HepG2 (cell line): ENCODE results near the gene LYPD6B.

Experiments
- KDM6A ChIP-seq: IDR thresholded peaks from 2 replicates; pipeline ENCODE4 v1.6.1; 2016; ENCODE audit warnings: low read depth
- SNRNP70 ChIP-seq: fragments of 200-400 bp; formaldehyde crosslinking; IDR thresholded peaks from 2 replicates; pipeline ENCODE4 v1.6.1; 2017; ENCODE audit warnings: mild to moderate bottlenecking, low read depth, low read length, moderate library complexity
- ZNF670 ChIP-seq: sonication (generic); formaldehyde crosslinking; IDR thresholded peaks from 2 replicates; pipeline ENCODE4 v1.8.0; 2022; ENCODE audit warnings: mild to moderate bottlenecking, missing genetic modification reagents, borderline replicate concordance
- ZNF891 ChIP-seq: sonication (generic); formaldehyde crosslinking; IDR thresholded peaks from 2 replicates; pipeline ENCODE4 v1.5.0; 2020; ENCODE audit warnings: mild to moderate bottlenecking, missing genetic modification reagents
- TF ChIP-seq, protein P1 (sequence below): sonication (generic); formaldehyde crosslinking; IDR thresholded peaks from 2 replicates; pipeline ENCODE4 v1.4.0; 2020; ENCODE audit warnings: missing genetic modification reagents

DNA sequence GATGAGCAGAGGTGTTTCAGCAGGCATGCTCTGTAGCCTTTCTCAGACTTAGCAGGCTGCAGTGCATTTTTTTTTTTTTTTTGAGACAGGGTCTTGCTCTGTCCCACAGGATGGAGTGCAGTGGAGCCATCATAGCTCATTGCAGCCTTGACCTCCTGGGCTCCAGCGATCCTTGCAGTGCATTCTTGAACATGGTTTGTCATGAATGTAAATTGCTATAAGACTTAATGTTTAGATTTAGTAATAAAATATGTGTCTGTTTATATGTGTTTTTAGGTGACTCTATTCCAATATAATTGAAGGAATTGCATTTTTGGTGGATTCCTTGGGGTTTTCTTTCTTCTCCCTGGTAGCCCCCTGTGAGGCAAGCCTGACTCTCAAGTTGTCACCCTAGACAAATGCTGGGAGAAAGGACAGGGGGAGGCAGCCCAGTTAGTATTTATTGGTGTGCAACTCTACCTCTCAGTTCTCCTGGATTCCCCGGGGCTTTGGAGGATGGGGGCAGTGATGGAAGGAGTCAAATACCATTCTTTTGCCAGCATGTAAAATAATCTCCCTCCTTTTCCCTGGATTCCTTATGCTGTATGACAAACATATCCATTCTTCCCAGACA lies 22.7 kb downstream of the LYPD6B start:
- no peak for TF ChIP-seq ZNF891
- TF ChIP-seq SNRNP70: no peak
- TF ChIP-seq ZNF670 (CRISPR knock-in tag): no peak
- TF ChIP-seq KDM6A: no peak
- TF ChIP-seq, protein P1, sequence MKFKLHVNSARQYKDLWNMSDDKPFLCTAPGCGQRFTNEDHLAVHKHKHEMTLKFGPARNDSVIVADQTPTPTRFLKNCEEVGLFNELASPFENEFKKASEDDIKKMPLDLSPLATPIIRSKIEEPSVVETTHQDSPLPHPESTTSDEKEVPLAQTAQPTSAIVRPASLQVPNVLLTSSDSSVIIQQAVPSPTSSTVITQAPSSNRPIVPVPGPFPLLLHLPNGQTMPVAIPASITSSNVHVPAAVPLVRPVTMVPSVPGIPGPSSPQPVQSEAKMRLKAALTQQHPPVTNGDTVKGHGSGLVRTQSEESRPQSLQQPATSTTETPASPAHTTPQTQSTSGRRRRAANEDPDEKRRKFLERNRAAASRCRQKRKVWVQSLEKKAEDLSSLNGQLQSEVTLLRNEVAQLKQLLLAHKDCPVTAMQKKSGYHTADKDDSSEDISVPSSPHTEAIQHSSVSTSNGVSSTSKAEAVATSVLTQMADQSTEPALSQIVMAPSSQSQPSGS: no peak
